HFF-Myc (cell line): ENCODE data around the gene TPI1.

Experiments used
- DNase-seq: peaks from one replicate; pipeline ENCODE4 v3.0.0-alpha.2; 2011; ENCODE audit warnings: low read depth; ENCODE audit errors: extremely low read depth
- H3K4me3 ChIP-seq: replicated peaks from 2 replicates; pipeline ENCODE4 v1.5.1; 2011; ENCODE audit warnings: low read depth, mild to moderate bottlenecking, control low read depth, low read length
- TF ChIP-seq, protein P1 (sequence below): IDR thresholded peaks from 2 replicates; pipeline ENCODE4 v1.5.1; 2012; ENCODE audit warnings: mild to moderate bottlenecking, low read depth, low read length, control low read depth; ENCODE audit errors: missing control alignments

The TPI1 gene

GRCh38 chr12:6828781-6829535 lies 38.4 kb upstream of the TPI1 start:
- peak overlapping the region; percentile 99 for H3K4me3 ChIP-seq
- TF ChIP-seq, protein P1, sequence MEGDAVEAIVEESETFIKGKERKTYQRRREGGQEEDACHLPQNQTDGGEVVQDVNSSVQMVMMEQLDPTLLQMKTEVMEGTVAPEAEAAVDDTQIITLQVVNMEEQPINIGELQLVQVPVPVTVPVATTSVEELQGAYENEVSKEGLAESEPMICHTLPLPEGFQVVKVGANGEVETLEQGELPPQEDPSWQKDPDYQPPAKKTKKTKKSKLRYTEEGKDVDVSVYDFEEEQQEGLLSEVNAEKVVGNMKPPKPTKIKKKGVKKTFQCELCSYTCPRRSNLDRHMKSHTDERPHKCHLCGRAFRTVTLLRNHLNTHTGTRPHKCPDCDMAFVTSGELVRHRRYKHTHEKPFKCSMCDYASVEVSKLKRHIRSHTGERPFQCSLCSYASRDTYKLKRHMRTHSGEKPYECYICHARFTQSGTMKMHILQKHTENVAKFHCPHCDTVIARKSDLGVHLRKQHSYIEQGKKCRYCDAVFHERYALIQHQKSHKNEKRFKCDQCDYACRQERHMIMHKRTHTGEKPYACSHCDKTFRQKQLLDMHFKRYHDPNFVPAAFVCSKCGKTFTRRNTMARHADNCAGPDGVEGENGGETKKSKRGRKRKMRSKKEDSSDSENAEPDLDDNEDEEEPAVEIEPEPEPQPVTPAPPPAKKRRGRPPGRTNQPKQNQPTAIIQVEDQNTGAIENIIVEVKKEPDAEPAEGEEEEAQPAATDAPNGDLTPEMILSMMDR, result no peak
- no peak for DNase-seq

GRCh38 chr12:6829536-6830220 lies 37.7 kb upstream of the TPI1 start:
- DNase-seq, result no peak
- TF ChIP-seq, protein P1, result peak; percentile 20
- H3K4me3 ChIP-seq, result peak overlapping the region; percentile 99

DNA sequence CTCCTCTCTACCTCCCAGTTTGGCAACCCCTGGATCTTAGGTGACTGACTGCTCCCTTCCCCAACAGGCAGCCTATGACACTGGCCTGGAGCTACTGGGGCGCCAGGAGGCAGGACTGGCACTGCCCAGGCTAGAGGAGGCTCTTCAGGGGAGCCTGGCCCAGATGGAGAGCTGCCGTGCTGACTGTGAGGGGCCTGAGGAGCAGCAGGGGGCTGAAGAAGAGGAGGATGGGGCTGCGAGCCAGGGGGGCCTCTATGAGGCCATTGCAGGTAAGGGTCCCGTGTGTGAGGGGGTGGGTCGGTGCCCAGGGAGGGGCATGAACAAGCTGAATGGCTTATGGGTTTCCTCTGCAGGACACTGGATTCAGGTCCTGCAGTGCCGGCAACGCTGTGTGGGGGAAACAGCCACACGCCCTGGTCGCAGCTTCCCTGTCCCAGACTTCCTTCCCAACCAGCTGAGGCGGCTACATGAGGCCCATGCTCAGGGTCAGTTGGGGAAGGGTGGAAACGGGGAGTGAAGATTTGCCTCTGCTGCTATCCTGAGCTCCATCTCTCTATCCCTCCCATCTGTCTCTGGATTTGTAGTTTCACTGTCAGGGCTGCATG lies 36.9 kb upstream of the TPI1 start:
- no peak for DNase-seq
- TF ChIP-seq, protein P1, result no peak
- peak overlapping the region; percentile 99 for H3K4me3 ChIP-seq

DNA sequence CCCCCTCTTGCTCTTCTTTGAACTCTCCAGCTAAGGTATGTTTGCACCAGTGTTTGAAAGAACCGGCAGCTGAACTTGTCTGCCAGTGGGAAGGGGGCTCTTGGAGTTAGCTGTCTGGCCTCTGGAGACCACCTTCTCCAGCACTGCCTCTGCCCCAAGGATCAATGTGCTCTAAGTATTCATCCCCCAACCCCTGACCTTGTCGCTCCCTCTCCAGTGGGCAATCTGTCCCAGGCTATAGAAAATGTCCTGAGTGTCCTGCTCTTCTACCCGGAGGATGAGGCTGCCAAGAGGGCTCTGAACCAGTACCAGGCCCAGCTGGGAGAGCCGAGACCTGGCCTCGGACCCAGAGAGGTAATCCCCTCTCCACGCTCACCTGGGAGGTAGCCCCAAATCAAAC lies 36.3 kb upstream of the TPI1 start:
- H3K4me3 ChIP-seq, result no peak overlapping the region
- DNase-seq, result no peak
- TF ChIP-seq, protein P1, result no peak

- H3K4me3 ChIP-seq, result no peak overlapping the region
- TF ChIP-seq, protein P1, result no peak
- DNase-seq, result no peak
Observed at GRCh38 chr12:6831450-6831995, 35.8 kb upstream of the TPI1 start.

DNA sequence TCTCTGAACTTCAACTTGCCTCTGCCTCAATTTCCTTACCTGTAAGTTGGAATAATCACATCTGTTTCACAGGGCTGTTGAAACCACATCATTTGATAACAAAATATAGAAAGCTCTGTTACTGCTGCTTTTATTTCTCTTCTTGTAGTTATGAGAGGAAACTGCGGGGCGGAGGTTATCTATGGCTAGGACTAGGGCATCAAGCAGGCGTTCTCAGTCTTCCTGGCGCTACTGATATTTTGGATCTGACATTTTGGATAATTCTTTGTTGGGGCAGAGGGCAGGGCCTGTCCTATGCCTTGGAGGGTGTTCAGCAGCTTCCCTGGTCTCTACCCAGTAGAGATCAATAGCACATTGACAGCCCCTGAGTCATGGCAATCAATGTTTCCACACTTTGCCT lies 35.2 kb upstream of the TPI1 start:
- TF ChIP-seq, protein P1, result no peak
- DNase-seq, result no peak
- no peak overlapping the region for H3K4me3 ChIP-seq
